ENCODE data around the gene ACP7. TPM values are rescaled to one million over a fixed set of nuclear protein-coding genes. Genes with fewer than 3 reads are reported as not detected.
A peak's percentile ranks its signal among the peaks of the same experiment; 100 is the strongest.

The ACP7 gene
- total RNA-seq, 1 experiment from 2014 or later: 0.15 TPM

GRCh38 chr19:39150235-39150634 lies 66.1 kb downstream of the ACP7 start:
- Mint-ChIP-seq H3K36me3 (ENCODE audit: insufficient read depth in 1 of 3, low read depth in 3 of 3) (peaks cover 8 to 14% (median 9%) of the 10 kb centered on the region in 3 experiments; a peak in 5 of 7 replicates), H3K4me3 (no peak overlapping the region), H3K4me1 (peaks cover 40 to 64% of the 10 kb centered on the region in 2 experiments), H3K27ac (peak overlapping the region; percentile 34 to 80 (median 68); a peak in 2 of 7 replicates), H3K9me3 (peaks cover 7 to 9% of the 10 kb centered on the region in 2 experiments; a peak in 4 of 5 replicates), H3K27me3 (ENCODE audit: low read depth) (no peaks in the 10 kb centered on the region)
- H2BK12ac ChIP-seq (ENCODE audit: insufficient read length, low read depth, low read length): no peak overlapping the region
- no peaks in the 10 kb centered on the region for H3K79me1 ChIP-seq (ENCODE audit: insufficient read depth, low read depth, low read length, poor library complexity, severe bottlenecking)
- no peak overlapping the region for H2AK5ac ChIP-seq (ENCODE audit: insufficient read length, low read length)
- no peak overlapping the region for H3K14ac ChIP-seq (ENCODE audit: insufficient read depth, low read length)
- no CpG with 5 or more reads among the region's 8 CpGs for WGBS (ENCODE audit: extremely low coverage, insufficient read length, low lambda C conversion rate)
- no peaks in the 10 kb centered on the region for H4K20me1 ChIP-seq (ENCODE audit: control insufficient read depth, insufficient read depth, insufficient read length)
- no peak overlapping the region for H4K5ac ChIP-seq (ENCODE audit: insufficient read length, low read depth, low read length)
- H2BK15ac ChIP-seq (ENCODE audit: low read depth, low read length): no peak overlapping the region
- H4K8ac ChIP-seq (replicated peaks; ENCODE audit: insufficient read length, low read depth, low read length): no peak overlapping the region
- DNase-seq: no peak
- H3K27ac ChIP-seq (ENCODE audit: insufficient read length, low read depth, low read length): no peak overlapping the region
- H3K4me1 ChIP-seq (ENCODE audit: insufficient read depth, low read length): peaks cover 9% of the 10 kb centered on the region
- H3K56ac ChIP-seq (ENCODE audit: insufficient read length, low read depth, low read length): no peak overlapping the region
- no peaks in the 10 kb centered on the region for H3K27me3 ChIP-seq (ENCODE audit: insufficient read depth, low read length)
- H3K79me2 ChIP-seq (ENCODE audit: insufficient read depth, low read length): 0 out of 2 replicates have a peak, but pooled peaks cover 2% of the 10 kb centered on the region
- H3K9me3 ChIP-seq (ENCODE audit: control insufficient read depth, low read depth, low read length): no peaks in the 10 kb centered on the region
- H2BK120ac ChIP-seq (ENCODE audit: low read depth, low read length, poor library complexity, severe bottlenecking): no peak overlapping the region
- no peak for TF ChIP-seq CTCF (conservative IDR thresholded peaks at IDR 0.05)
- no peak overlapping the region for H2AFZ ChIP-seq (ENCODE audit: low read length)
- no peak overlapping the region for H2BK20ac ChIP-seq (ENCODE audit: low read depth, low read length, poor library complexity, severe bottlenecking)
- no peak overlapping the region for H3K18ac ChIP-seq (ENCODE audit: insufficient read length, low read depth, low read length)
- no peak overlapping the region for H3K9ac ChIP-seq (ENCODE audit: extremely low read depth, insufficient read length, low read length)
- H3K23me2 ChIP-seq (ENCODE audit: insufficient read length, low read depth, low read length, poor library complexity, severe bottlenecking): no peaks in the 10 kb centered on the region
- H3K23ac ChIP-seq (ENCODE audit: insufficient read length, low read depth, low read length): no peak overlapping the region
- H2BK5ac ChIP-seq (ENCODE audit: insufficient read length, low read length): no peak overlapping the region
- no peak overlapping the region for H3T11ph ChIP-seq (ENCODE audit: low read length)
- H3K4ac ChIP-seq (ENCODE audit: low read depth, low read length): no peak overlapping the region
- no peak overlapping the region for H4K91ac ChIP-seq (ENCODE audit: insufficient read length, low read depth, low read length)
- no peak overlapping the region for H3K4me2 ChIP-seq (ENCODE audit: insufficient read depth, insufficient read length, low read length)

All from H9 (cell line).